MM.1S (cell line): ENCODE measurements around the gene NPHS1.

Source experiments
- DNase-seq: peaks from one replicate; pipeline ENCODE4 v3.0.0-alpha.2; 2015
- H2AFZ ChIP-seq: fragments of 300-600 bp; sonication (generic); 2 replicates; pipeline ENCODE4 v1.6.0; 2016; ENCODE audit warnings: antibody characterized with exemption, low read length
- H3F3A ChIP-seq: fragments of 300-600 bp; sonication (generic); 2 replicates; pipeline ENCODE4 v1.6.1; 2016; ENCODE audit warnings: mild to moderate bottlenecking, antibody characterized with exemption, low read length, moderate library complexity, mixed read lengths; ENCODE audit not compliant: insufficient read depth
- H3K27ac ChIP-seq: fragments of 300-600 bp; sonication (generic); 2 replicates; pipeline ENCODE4 v1.5.1; 2016; ENCODE audit warnings: mild to moderate bottlenecking, low read length
- H3K27me3 ChIP-seq: fragments of 300-600 bp; sonication (generic); replicated peaks from 2 replicates; pipeline ENCODE4 v1.6.0; 2016; ENCODE audit warnings: low read length; ENCODE audit not compliant: insufficient read depth
- H3K36me3 ChIP-seq: fragments of 300-600 bp; sonication (generic); replicated peaks from 2 replicates; pipeline ENCODE4 v1.6.1; 2016; ENCODE audit warnings: mild to moderate bottlenecking, low read length, mixed read lengths; ENCODE audit not compliant: insufficient read depth
- H3K4me1 ChIP-seq: fragments of 300-600 bp; sonication (generic); 2 replicates; pipeline ENCODE4 v1.6.1; 2016; ENCODE audit warnings: low read length, mixed read lengths
- H3K4me2 ChIP-seq: fragments of 300-600 bp; sonication (generic); 2 replicates; pipeline ENCODE4 v1.6.0; 2016; ENCODE audit warnings: low read depth, low read length
- H3K4me3 ChIP-seq: fragments of 300-600 bp; sonication (generic); 2 replicates; pipeline ENCODE4 v1.5.1; 2016; ENCODE audit warnings: low read length, mixed read lengths
- H3K79me2 ChIP-seq: fragments of 300-600 bp; sonication (generic); 2 replicates; pipeline ENCODE4 v1.6.1; 2016; ENCODE audit warnings: mixed run types, low read length, mixed read lengths
- H3K9ac ChIP-seq: fragments of 300-600 bp; sonication (generic); 2 replicates; pipeline ENCODE4 v1.6.1; 2016; ENCODE audit warnings: low read length, mixed read lengths
- H3K9me2 ChIP-seq: fragments of 300-600 bp; sonication (generic); replicated peaks from 2 replicates; pipeline ENCODE4 v1.6.1; 2016; ENCODE audit warnings: mild to moderate bottlenecking, low read length, mixed read lengths; ENCODE audit not compliant: insufficient read depth
- H3K9me3 ChIP-seq: fragments of 300-600 bp; sonication (generic); replicated peaks from 2 replicates; pipeline ENCODE4 v1.6.1; 2016; ENCODE audit warnings: mild to moderate bottlenecking, low read length, mixed read lengths; ENCODE audit not compliant: insufficient read depth
- H4K20me1 ChIP-seq: fragments of 300-600 bp; sonication (generic); 2 replicates; pipeline ENCODE4 v1.6.1; 2016; ENCODE audit warnings: mild to moderate bottlenecking, low read length, moderate library complexity, mixed read lengths; ENCODE audit not compliant: insufficient read depth
- EZH2 ChIP-seq: fragments of 300-600 bp; sonication (generic); optimal IDR thresholded peaks from 2 replicates; pipeline ENCODE3; 2017; ENCODE audit warnings: low read depth, mild to moderate bottlenecking, antibody characterized with exemption, low read length, mixed read lengths
- EZH2phosphoT487 ChIP-seq: fragments of 300-600 bp; sonication (generic); IDR thresholded peaks from 2 replicates; pipeline ENCODE4 v1.6.1; 2018; ENCODE audit warnings: antibody characterized with exemption, low read length
- TF ChIP-seq, protein P1 (sequence below): fragments of 300-600 bp; sonication (generic); IDR thresholded peaks from 2 replicates; pipeline ENCODE4 v1.5.1; 2016; ENCODE audit warnings: antibody characterized with exemption, low read length, mixed read lengths

Gene NPHS1

DNA sequence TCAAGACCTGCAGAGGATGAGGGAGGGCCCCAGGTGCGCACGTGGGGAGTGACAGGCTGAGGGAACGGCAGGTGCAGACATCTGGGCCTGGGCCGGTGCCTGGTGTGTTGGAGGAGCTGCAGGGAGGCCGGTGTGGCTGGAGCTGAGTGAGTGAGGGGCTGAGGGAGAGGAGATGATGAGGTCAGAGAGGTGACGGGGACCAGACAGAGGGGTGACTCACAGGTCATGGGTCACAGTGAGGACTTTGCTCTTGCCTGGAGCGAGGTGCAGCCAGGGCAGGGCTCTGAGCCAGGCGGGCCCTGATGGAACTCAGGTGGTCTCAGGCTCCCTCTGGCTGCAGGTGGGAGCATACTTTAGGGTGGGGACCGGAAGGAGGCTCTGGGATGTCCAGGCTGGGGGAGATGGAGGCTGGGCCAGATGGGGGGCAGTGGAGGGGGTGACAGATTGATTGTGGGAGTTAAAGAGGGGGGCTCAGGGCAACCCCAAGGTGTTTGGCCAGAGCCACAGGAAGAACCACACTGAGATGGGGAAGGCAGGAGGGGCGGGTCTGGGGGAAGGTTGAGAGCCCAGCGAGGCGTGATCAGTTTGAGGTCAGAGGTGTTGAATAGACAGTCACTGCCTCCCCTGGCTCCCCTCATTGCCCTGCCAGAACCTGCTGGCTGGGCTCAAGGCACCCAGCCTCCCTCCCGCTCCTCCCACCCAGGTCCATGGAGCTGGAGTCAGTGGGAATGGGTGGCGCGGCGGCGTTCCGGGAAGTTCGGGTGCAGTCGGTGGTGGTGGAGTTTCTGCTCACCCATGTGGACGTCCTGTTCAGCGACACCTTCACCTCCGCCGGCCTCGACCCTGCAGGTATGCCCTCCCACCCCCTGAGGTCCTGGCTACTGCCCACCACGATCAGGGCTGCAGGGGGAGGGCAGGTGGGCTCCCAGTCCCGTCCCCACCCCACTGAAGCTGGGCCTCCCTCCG lies 68.6 kb downstream of the NPHS1 start:
- no peak for DNase-seq
- TF ChIP-seq, protein P1, sequence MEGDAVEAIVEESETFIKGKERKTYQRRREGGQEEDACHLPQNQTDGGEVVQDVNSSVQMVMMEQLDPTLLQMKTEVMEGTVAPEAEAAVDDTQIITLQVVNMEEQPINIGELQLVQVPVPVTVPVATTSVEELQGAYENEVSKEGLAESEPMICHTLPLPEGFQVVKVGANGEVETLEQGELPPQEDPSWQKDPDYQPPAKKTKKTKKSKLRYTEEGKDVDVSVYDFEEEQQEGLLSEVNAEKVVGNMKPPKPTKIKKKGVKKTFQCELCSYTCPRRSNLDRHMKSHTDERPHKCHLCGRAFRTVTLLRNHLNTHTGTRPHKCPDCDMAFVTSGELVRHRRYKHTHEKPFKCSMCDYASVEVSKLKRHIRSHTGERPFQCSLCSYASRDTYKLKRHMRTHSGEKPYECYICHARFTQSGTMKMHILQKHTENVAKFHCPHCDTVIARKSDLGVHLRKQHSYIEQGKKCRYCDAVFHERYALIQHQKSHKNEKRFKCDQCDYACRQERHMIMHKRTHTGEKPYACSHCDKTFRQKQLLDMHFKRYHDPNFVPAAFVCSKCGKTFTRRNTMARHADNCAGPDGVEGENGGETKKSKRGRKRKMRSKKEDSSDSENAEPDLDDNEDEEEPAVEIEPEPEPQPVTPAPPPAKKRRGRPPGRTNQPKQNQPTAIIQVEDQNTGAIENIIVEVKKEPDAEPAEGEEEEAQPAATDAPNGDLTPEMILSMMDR = no peak
- TF ChIP-seq EZH2phosphoT487 (no peak), EZH2 (no peak)
- Histone ChIP-seq H3K4me2 (no peak overlapping the region), H3K4me3 (no peak overlapping the region), H3K79me2 (no peaks in the 10 kb centered on the region), H2AFZ (no peak overlapping the region), H3K27ac (no peak overlapping the region), H3K27me3 (no peaks in the 10 kb centered on the region), H3K9me2 (no peaks in the 10 kb centered on the region), H3K9ac (no peak overlapping the region), H3F3A (no peaks in the 10 kb centered on the region), H4K20me1 (no peaks in the 10 kb centered on the region), H3K36me3 (no peaks in the 10 kb centered on the region), H3K4me1 (no peaks in the 10 kb centered on the region), H3K9me3 (no peaks in the 10 kb centered on the region)

DNA sequence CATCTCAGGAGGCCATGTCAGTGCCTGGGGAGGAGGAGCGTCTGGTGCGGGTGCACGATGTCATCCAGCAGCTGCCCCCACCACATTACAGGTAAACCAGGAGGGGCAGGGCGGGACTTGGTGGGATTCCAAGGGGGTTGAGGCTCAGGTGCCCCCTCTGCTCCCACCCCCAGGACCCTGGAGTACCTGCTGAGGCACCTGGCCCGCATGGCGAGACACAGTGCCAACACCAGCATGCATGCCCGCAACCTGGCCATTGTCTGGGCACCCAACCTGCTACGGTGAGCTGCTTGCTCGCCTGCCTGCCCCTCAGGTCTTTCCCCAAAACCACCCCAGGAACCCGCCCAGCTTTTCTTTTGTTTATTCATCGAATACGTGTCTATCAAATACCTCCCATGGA lies 69.7 kb downstream of the NPHS1 start:
- Histone ChIP-seq H3K4me2 (no peak overlapping the region), H3K9me3 (no peaks in the 10 kb centered on the region), H3F3A (no peaks in the 10 kb centered on the region), H3K4me1 (no peaks in the 10 kb centered on the region), H3K27ac (no peak overlapping the region), H3K79me2 (no peaks in the 10 kb centered on the region), H3K9ac (no peak overlapping the region), H3K36me3 (no peaks in the 10 kb centered on the region), H4K20me1 (no peaks in the 10 kb centered on the region), H3K9me2 (no peaks in the 10 kb centered on the region), H3K27me3 (no peaks in the 10 kb centered on the region), H3K4me3 (no peak overlapping the region), H2AFZ (no peak overlapping the region)
- no peak for DNase-seq
- no peak for TF ChIP-seq EZH2phosphoT487
- TF ChIP-seq, protein P1 = no peak
- TF ChIP-seq EZH2 = no peak

DNA sequence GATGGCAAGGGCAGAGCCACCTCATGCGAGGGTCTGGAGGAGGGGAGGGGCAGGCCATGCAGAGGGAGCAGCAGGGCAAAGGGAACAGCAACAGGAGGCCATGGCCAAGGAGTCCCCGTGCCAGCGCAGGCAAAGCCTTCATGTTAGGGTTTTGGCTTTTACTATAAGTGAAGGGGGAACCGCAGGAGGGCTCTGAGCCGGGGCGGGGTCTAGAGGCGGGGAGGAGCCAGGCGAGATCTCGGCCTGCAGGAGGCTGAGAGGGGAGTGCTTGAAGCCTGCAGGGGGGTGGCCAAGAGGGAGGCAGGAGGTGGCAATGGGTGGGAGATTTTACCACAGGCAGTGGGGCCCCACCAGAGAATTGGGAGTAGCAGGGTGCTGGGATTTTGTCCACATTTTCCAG lies 70.7 kb downstream of the NPHS1 start:
- peaks cover 3% of the 10 kb centered on the region for H3K79me2 ChIP-seq
- H3K36me3 ChIP-seq = no peaks in the 10 kb centered on the region
- H3K27ac ChIP-seq = no peak overlapping the region
- no peak overlapping the region for H3K4me3 ChIP-seq
- H3K9ac ChIP-seq = no peak overlapping the region
- no peak overlapping the region for H2AFZ ChIP-seq
- no peaks in the 10 kb centered on the region for H3K9me3 ChIP-seq
- no peak for DNase-seq
- TF ChIP-seq, protein P1 = no peak
- TF ChIP-seq EZH2phosphoT487 = no peak
- no peak for TF ChIP-seq EZH2
- no peaks in the 10 kb centered on the region for H3F3A ChIP-seq
- no peaks in the 10 kb centered on the region for H4K20me1 ChIP-seq
- peaks cover under 1% of the 10 kb centered on the region; the same call in 1 of the 2 replicates for H3K4me1 ChIP-seq
- H3K27me3 ChIP-seq = no peaks in the 10 kb centered on the region
- H3K9me2 ChIP-seq = no peaks in the 10 kb centered on the region
- H3K4me2 ChIP-seq = no peak overlapping the region
